Measurements from ENCODE around the gene ECHDC3. TPM values are rescaled to one million over a fixed set of nuclear protein-coding genes. Genes with fewer than 3 reads are reported as not detected.

The ECHDC3 gene
- total and polyA plus RNA-seq, 2 of the 13 experiments (the other 11 are each of a cell fraction or from before 2014, with no cell fraction given): not detected

DNA sequence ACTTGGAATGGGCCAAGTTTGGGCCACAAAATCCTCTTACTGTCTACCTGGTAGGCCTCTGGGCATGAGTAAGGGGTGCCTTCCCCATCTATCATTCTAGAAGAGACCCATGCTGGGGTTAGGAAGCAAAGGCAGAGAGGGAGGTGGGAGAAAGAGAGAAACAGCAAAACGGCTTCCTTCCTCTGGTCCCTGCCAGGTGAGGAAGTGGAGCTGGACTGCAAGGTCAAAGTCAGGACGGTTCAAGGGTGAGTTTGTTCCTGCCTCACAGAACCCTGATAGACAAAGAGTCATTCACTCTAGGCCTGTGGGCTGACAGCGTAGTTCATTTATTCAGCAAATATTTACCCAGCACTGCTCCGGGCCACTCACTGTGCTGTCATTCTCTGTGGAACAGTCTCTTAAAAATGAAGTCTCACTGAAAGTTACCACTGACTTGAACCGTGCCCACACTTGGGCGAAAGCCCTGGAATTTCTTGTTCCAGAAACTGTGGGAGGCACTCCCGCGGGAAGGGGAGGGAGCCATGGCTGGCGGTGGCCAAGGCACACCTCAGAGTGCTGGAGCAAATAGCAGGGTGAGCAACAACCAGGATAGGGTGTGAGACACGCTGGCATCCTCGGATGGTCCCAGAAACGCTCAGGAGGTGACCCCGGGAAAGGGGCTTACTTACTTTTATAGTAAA lies 26.2 kb upstream of the ECHDC3 start (continued):
- TF ChIP-seq DPF2 (CRISPR knock-in tag; IDR thresholded peaks at IDR 0.05; ENCODE audit: borderline replicate concordance, low read depth): peak; percentile 73; the same call in 1 of the 2 replicates
- TF ChIP-seq ZNF792 (CRISPR knock-in tag; IDR thresholded peaks at IDR 0.05): peak; percentile 88
- TF ChIP-seq PITX1 (CRISPR knock-in tag; IDR thresholded peaks at IDR 0.05): peak; percentile 79
- TF ChIP-seq, protein P1, sequence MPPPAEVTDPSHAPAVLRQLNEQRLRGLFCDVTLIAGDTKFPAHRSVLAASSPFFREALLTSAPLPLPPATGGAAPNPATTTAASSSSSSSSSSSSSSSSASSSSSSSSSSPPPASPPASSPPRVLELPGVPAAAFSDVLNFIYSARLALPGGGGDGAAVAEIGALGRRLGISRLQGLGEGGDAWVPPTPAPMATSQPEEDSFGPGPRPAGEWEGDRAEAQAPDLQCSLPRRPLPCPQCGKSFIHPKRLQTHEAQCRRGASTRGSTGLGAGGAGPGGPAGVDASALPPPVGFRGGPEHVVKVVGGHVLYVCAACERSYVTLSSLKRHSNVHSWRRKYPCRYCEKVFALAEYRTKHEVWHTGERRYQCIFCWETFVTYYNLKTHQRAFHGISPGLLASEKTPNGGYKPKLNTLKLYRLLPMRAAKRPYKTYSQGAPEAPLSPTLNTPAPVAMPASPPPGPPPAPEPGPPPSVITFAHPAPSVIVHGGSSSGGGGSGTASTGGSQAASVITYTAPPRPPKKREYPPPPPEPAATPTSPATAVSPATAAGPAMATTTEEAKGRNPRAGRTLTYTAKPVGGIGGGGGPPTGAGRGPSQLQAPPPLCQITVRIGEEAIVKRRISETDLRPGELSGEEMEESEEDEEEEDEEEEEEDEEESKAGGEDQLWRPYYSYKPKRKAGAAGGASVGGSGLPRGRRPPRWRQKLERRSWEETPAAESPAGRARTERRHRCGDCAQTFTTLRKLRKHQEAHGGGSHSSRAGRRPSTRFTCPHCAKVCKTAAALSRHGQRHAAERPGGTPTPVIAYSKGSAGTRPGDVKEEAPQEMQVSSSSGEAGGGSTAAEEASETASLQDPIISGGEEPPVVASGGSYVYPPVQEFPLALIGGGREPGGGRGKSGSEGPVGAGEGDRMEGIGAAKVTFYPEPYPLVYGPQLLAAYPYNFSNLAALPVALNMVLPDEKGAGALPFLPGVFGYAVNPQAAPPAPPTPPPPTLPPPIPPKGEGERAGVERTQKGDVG (CRISPR knock-in tag; IDR thresholded peaks at IDR 0.05; ENCODE audit: borderline replicate concordance): peak; percentile 15; the same call in 1 of the 2 replicates
- TF ChIP-seq SSRP1 (CRISPR knock-in tag; IDR thresholded peaks at IDR 0.05): no peak
- TF ChIP-seq, protein P2, sequence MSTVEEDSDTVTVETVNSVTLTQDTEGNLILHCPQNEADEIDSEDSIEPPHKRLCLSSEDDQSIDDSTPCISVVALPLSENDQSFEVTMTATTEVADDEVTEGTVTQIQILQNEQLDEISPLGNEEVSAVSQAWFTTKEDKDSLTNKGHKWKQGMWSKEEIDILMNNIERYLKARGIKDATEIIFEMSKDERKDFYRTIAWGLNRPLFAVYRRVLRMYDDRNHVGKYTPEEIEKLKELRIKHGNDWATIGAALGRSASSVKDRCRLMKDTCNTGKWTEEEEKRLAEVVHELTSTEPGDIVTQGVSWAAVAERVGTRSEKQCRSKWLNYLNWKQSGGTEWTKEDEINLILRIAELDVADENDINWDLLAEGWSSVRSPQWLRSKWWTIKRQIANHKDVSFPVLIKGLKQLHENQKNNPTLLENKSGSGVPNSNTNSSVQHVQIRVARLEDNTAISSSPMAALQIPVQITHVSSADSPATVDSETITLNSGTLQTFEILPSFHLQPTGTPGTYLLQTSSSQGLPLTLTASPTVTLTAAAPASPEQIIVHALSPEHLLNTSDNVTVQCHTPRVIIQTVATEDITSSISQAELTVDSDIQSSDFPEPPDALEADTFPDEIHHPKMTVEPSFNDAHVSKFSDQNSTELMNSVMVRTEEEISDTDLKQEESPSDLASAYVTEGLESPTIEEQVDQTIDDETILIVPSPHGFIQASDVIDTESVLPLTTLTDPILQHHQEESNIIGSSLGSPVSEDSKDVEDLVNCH (CRISPR knock-in tag; IDR thresholded peaks at IDR 0.05): no peak
- TF ChIP-seq PTBP1 (IDR thresholded peaks at IDR 0.05; ENCODE audit: low read depth, low read length, poor library complexity, severe bottlenecking): no peak
- no peak for TF ChIP-seq ZNF563 (CRISPR knock-in tag; IDR thresholded peaks at IDR 0.05)
- TF ChIP-seq, protein P3, sequence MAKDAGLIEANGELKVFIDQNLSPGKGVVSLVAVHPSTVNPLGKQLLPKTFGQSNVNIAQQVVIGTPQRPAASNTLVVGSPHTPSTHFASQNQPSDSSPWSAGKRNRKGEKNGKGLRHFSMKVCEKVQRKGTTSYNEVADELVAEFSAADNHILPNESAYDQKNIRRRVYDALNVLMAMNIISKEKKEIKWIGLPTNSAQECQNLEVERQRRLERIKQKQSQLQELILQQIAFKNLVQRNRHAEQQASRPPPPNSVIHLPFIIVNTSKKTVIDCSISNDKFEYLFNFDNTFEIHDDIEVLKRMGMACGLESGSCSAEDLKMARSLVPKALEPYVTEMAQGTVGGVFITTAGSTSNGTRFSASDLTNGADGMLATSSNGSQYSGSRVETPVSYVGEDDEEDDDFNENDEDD (CRISPR knock-in tag; IDR thresholded peaks at IDR 0.05; ENCODE audit: borderline replicate concordance): peak; percentile 44; the same call in 1 of the 2 replicates
- no peak; the same call in 1 of the 2 replicates for TF ChIP-seq ZSCAN22 (CRISPR knock-in tag; IDR thresholded peaks at IDR 0.05)
- TF ChIP-seq, protein P4, sequence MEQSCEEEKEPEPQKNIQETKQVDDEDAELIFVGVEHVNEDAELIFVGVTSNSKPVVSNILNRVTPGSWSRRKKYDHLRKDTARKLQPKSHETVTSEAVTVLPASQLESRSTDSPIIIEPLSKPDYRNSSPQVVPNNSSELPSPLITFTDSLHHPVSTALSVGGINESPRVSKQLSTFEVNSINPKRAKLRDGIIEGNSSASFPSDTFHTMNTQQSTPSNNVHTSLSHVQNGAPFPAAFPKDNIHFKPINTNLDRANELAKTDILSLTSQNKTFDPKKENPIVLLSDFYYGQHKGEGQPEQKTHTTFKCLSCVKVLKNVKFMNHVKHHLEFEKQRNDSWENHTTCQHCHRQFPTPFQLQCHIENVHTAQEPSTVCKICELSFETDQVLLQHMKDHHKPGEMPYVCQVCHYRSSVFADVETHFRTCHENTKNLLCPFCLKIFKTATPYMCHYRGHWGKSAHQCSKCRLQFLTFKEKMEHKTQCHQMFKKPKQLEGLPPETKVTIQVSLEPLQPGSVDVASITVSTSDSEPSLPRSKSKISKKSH (CRISPR knock-in tag; IDR thresholded peaks at IDR 0.05; ENCODE audit: borderline replicate concordance): no peak
- TF ChIP-seq, protein P5, sequence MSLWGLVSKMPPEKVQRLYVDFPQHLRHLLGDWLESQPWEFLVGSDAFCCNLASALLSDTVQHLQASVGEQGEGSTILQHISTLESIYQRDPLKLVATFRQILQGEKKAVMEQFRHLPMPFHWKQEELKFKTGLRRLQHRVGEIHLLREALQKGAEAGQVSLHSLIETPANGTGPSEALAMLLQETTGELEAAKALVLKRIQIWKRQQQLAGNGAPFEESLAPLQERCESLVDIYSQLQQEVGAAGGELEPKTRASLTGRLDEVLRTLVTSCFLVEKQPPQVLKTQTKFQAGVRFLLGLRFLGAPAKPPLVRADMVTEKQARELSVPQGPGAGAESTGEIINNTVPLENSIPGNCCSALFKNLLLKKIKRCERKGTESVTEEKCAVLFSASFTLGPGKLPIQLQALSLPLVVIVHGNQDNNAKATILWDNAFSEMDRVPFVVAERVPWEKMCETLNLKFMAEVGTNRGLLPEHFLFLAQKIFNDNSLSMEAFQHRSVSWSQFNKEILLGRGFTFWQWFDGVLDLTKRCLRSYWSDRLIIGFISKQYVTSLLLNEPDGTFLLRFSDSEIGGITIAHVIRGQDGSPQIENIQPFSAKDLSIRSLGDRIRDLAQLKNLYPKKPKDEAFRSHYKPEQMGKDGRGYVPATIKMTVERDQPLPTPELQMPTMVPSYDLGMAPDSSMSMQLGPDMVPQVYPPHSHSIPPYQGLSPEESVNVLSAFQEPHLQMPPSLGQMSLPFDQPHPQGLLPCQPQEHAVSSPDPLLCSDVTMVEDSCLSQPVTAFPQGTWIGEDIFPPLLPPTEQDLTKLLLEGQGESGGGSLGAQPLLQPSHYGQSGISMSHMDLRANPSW (CRISPR knock-in tag; IDR thresholded peaks at IDR 0.05; ENCODE audit: borderline replicate concordance): peak; percentile 88
- TF ChIP-seq, protein P6, sequence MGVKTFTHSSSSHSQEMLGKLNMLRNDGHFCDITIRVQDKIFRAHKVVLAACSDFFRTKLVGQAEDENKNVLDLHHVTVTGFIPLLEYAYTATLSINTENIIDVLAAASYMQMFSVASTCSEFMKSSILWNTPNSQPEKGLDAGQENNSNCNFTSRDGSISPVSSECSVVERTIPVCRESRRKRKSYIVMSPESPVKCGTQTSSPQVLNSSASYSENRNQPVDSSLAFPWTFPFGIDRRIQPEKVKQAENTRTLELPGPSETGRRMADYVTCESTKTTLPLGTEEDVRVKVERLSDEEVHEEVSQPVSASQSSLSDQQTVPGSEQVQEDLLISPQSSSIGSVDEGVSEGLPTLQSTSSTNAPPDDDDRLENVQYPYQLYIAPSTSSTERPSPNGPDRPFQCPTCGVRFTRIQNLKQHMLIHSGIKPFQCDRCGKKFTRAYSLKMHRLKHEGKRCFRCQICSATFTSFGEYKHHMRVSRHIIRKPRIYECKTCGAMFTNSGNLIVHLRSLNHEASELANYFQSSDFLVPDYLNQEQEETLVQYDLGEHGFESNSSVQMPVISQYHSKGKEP (CRISPR knock-in tag; IDR thresholded peaks at IDR 0.05): no peak
- TF ChIP-seq ZNF441 (CRISPR knock-in tag; IDR thresholded peaks at IDR 0.05; ENCODE audit: borderline replicate concordance): no peak; the same call in 1 of the 2 replicates
- TF ChIP-seq BORCS8-MEF2B (CRISPR knock-in tag; IDR thresholded peaks at IDR 0.05): peak; percentile 22; the same call in 1 of the 2 replicates

Data from HepG2 (cell line).